HepG2 (cell line): Measurements from ENCODE around the gene OARD1. TPM values are rescaled to one million over a fixed set of nuclear protein-coding genes. Genes with fewer than 3 reads are reported as not detected.

Experiments
- ATAD3A ChIP-seq: sonication (generic); formaldehyde crosslinking; IDR thresholded peaks from 2 replicates; pipeline ENCODE4 v1.4.0; 2020; ENCODE audit warnings: missing genetic modification reagents
- BCL6 ChIP-seq: IDR thresholded peaks from 2 replicates; pipeline ENCODE4 v1.6.1; 2016; ENCODE audit warnings: missing genetic modification reagents, missing compliant biosample characterization
- DMAP1 ChIP-seq: IDR thresholded peaks from 2 replicates; pipeline ENCODE4 v1.6.1; 2016
- HMG20A ChIP-seq: IDR thresholded peaks from 2 replicates; pipeline ENCODE4 v1.6.1; 2016; ENCODE audit warnings: borderline replicate concordance
- HOXA3 ChIP-seq: sonication (generic); formaldehyde crosslinking; IDR thresholded peaks from 2 replicates; pipeline ENCODE4 v1.5.0; 2020; ENCODE audit warnings: missing genetic modification reagents
- HOXA5 ChIP-seq: sonication (generic); formaldehyde crosslinking; IDR thresholded peaks from 2 replicates; pipeline ENCODE4 v1.4.0; 2020; ENCODE audit warnings: missing genetic modification reagents
- HOXA7 ChIP-seq: sonication (generic); formaldehyde crosslinking; IDR thresholded peaks from 2 replicates; pipeline ENCODE4 v1.8.1; 2022; ENCODE audit warnings: mild to moderate bottlenecking, missing genetic modification reagents, moderate library complexity
- KLF6 ChIP-seq: IDR thresholded peaks from 2 replicates; pipeline ENCODE4 v1.8.0; 2016; ENCODE audit warnings: missing biosample characterization, missing genetic modification reagents
- MXD4 ChIP-seq: IDR thresholded peaks from 2 replicates; pipeline ENCODE4 v1.6.1; 2016; ENCODE audit warnings: mild to moderate bottlenecking, missing biosample characterization, missing genetic modification reagents
- POGZ ChIP-seq: sonication (generic); formaldehyde crosslinking; IDR thresholded peaks from 2 replicates; pipeline ENCODE4 v1.4.0; 2020; ENCODE audit warnings: mild to moderate bottlenecking, missing genetic modification reagents
- RFX3 ChIP-seq: IDR thresholded peaks from 2 replicates; pipeline ENCODE4 v1.6.1; 2016; ENCODE audit warnings: missing biosample characterization, missing genetic modification reagents
- SNRNP70 ChIP-seq: fragments of 200-400 bp; formaldehyde crosslinking; IDR thresholded peaks from 2 replicates; pipeline ENCODE4 v1.6.1; 2017; ENCODE audit warnings: mild to moderate bottlenecking, low read depth, low read length, moderate library complexity
- TCF12 ChIP-seq, 2 experiments: fragments of 450-650 bp in 1 of 2; sonication (generic) in 1 of 2; formaldehyde crosslinking in 1 of 2; IDR thresholded peaks; 2 replicates each; pipeline versions ENCODE4 v1.6.1 to v1.8.0; 2017 to 2022; ENCODE audit warnings: antibody characterized with exemption in 1 of 2, mild to moderate bottlenecking in 1 of 2, missing genetic modification reagents in 1 of 2, moderate library complexity in 1 of 2
- TRIM24 ChIP-seq: sonication (generic); formaldehyde crosslinking; IDR thresholded peaks from 2 replicates; pipeline ENCODE4 v1.8.0; 2022; ENCODE audit warnings: mild to moderate bottlenecking, missing genetic modification reagents
- YY1 ChIP-seq: IDR thresholded peaks from 2 replicates; pipeline ENCODE4 v1.6.1; 2011; ENCODE audit warnings: low read length, low read depth, moderate library complexity, mild to moderate bottlenecking; ENCODE audit not compliant: insufficient read depth, insufficient replicate concordance
- ZC3H4 ChIP-seq: sonication (generic); formaldehyde crosslinking; IDR thresholded peaks from 2 replicates; pipeline ENCODE4 v1.4.0; 2020; ENCODE audit warnings: missing genetic modification reagents, borderline replicate concordance
- ZFP1 ChIP-seq: IDR thresholded peaks from 2 replicates; pipeline ENCODE4 v1.6.1; 2016
- ZNF282 ChIP-seq: fragments of 450-650 bp; IDR thresholded peaks from 2 replicates; pipeline ENCODE4 v1.6.1; 2018; ENCODE audit not compliant: partially characterized antibody
- ZNF343 ChIP-seq: sonication (generic); formaldehyde crosslinking; IDR thresholded peaks from 2 replicates; pipeline ENCODE4 v1.4.0; 2020; ENCODE audit warnings: mild to moderate bottlenecking, missing genetic modification reagents
- ZNF556 ChIP-seq: sonication (generic); formaldehyde crosslinking; IDR thresholded peaks from 2 replicates; pipeline ENCODE4 v1.4.0; 2020; ENCODE audit warnings: mild to moderate bottlenecking, missing genetic modification reagents, borderline replicate concordance
- ZNF558 ChIP-seq: sonication (generic); formaldehyde crosslinking; IDR thresholded peaks from 2 replicates; pipeline ENCODE4 v1.9.0; 2022; ENCODE audit warnings: mild to moderate bottlenecking, missing genetic modification reagents, borderline replicate concordance
- ZNF709 ChIP-seq: sonication (generic); formaldehyde crosslinking; IDR thresholded peaks from 2 replicates; pipeline ENCODE4 v1.5.0; 2020; ENCODE audit warnings: mild to moderate bottlenecking, missing genetic modification reagents
- ZNF878 ChIP-seq: sonication (generic); formaldehyde crosslinking; IDR thresholded peaks from 2 replicates; pipeline ENCODE4 v1.8.1; 2023; ENCODE audit warnings: mild to moderate bottlenecking, missing genetic modification reagents, moderate library complexity
- polyA plus RNA-seq, 8 experiments: library from polyadenylated mRNA; depleted of rRNA in 3 of 8; stranded (reverse) in 7 of 8; unstranded in 1 of 8; fragments of >200 nt; fragmentation: Illumina TruSeq in 4 of 8; extraction: Trizol in 4 of 8; gene quantifications; 2 replicates each; pipeline versions ENCODE4 v1.2.1 to v1.2.3, GENCODE V29; 2011 to 2016; ENCODE audit warnings: low read depth in 4 of 8, missing spikeins in 1 of 8, mixed read lengths in 1 of 8; ENCODE audit not compliant: insufficient read depth in 1 of 8
- total RNA-seq, 5 experiments: library from RNA; depleted of rRNA; stranded (reverse); fragments of >200 nt; fragmentation: Illumina TruSeq; extraction: Trizol; gene quantifications; 2 replicates each; pipeline ENCODE4 v1.2.3, GENCODE V29; 2016; ENCODE audit warnings: low read depth in 1 of 5
- TF ChIP-seq, protein P1 (sequence below): sonication (generic); formaldehyde crosslinking; IDR thresholded peaks from 2 replicates; pipeline ENCODE4 v1.4.0; 2020; ENCODE audit warnings: missing genetic modification reagents, borderline replicate concordance
- TF ChIP-seq, protein P2 (sequence below): sonication (generic); formaldehyde crosslinking; conservative IDR thresholded peaks from 2 replicates; pipeline ENCODE4 v1.8.1; 2023; ENCODE audit warnings: missing genetic modification reagents
- TF ChIP-seq, protein P3 (sequence below): sonication (generic); formaldehyde crosslinking; IDR thresholded peaks from 2 replicates; pipeline ENCODE4 v1.8.1; 2023; ENCODE audit warnings: missing genetic modification reagents, inconsistent platforms, borderline replicate concordance

Gene OARD1
- total and polyA plus RNA-seq, 2 of the 13 experiments (the other 11 are each of a cell fraction or from before 2014, with no cell fraction given): 18.4 to 49.0 TPM

DNA sequence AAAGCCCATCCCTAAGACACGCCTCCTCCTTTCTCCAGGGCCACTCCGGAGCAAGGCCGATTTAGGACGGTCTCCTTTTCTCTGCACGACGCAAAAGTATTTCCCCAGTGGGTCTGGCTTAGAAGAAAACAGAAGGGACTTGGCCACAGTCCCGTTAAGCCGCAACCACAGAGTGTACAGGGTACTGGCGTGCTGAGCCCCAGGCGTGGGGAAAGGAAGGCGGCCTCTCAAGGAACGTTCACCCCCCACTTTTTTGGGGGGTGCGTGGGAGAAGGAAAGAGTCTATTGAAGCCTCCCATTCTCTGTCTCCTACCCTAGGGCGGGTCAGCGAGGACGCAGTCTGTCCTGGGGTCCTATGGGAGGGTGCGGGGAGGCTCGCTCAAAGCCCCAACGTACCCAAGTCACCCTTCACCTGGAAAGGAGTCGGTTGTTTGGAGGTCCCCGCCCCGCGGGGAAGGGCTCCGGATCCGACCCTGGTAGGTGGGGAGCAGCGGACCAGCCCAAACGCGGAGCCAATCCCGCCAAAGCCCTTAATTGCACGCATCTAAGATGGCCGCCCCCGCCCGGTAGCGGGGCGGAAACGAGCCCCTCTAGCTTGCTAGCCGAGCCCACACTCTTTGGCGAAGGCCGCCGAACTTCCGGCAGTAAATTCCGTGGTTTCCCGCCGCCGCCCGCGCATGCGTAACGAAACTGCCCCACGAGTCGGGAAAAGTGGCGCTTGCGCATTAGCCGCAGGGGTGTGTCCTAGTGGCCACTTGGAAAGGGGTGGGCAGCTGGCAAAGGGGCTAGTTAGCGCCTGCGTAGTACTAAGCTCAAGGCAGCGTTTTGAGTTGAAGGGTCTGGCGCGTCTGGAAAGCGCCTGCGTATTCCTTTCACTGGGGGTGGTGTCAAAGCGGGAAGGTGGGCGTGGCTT, at the start of gene OARD1 (continued):
- TF ChIP-seq BCL6 (no peak; the same call in 1 of the 2 replicates), ZC3H4 (no peak), ZNF878 (CRISPR knock-in tag) (peak; percentile 77; the same call in 1 of the 2 replicates), YY1 (peak; percentile 98), ZNF343 (CRISPR knock-in tag) (no peak; the same call in none of the 2 replicates), HOXA5 (CRISPR knock-in tag) (peak; percentile 90), MXD4 (CRISPR knock-in tag) (peak; percentile 53; the same call in 1 of the 2 replicates), ATAD3A (no peak; the same call in 1 of the 2 replicates), ZNF556 (CRISPR knock-in tag) (peak; percentile 78), POGZ (peak; percentile 87; the same call in 1 of the 2 replicates), SNRNP70 (no peak), HMG20A (CRISPR knock-in tag) (no peak; the same call in none of the 2 replicates), ZFP1 (CRISPR knock-in tag) (no peak), RFX3 (CRISPR knock-in tag) (no peak), ZNF282 (no peak), ZNF558 (CRISPR knock-in tag) (no peak), TRIM24 (CRISPR knock-in tag) (no peak), HOXA3 (CRISPR knock-in tag) (peak; percentile 86), ZNF709 (peak; percentile 83), KLF6 (CRISPR knock-in tag) (0 out of 2 replicates have a peak, but pooled peaks have one; percentile 69), DMAP1 (CRISPR knock-in tag) (peak; percentile 66; the same call in 1 of the 2 replicates), TCF12 (IDR thresholded peaks at IDR 0.05) (no peak), TCF12 (CRISPR knock-in tag; IDR thresholded peaks at IDR 0.05) (0 out of 2 replicates have a peak, but pooled peaks have one; percentile 21), HOXA7 (CRISPR knock-in tag) (no peak)
- TF ChIP-seq, protein P1, sequence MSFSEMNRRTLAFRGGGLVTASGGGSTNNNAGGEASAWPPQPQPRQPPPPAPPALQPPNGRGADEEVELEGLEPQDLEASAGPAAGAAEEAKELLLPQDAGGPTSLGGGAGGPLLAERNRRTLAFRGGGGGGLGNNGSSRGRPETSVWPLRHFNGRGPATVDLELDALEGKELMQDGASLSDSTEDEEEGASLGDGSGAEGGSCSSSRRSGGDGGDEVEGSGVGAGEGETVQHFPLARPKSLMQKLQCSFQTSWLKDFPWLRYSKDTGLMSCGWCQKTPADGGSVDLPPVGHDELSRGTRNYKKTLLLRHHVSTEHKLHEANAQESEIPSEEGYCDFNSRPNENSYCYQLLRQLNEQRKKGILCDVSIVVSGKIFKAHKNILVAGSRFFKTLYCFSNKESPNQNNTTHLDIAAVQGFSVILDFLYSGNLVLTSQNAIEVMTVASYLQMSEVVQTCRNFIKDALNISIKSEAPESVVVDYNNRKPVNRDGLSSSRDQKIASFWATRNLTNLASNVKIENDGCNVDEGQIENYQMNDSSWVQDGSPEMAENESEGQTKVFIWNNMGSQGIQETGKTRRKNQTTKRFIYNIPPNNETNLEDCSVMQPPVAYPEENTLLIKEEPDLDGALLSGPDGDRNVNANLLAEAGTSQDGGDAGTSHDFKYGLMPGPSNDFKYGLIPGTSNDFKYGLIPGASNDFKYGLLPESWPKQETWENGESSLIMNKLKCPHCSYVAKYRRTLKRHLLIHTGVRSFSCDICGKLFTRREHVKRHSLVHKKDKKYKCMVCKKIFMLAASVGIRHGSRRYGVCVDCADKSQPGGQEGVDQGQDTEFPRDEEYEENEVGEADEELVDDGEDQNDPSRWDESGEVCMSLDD (CRISPR knock-in tag): 0 out of 2 replicates have a peak, but pooled peaks have one; percentile 29
- TF ChIP-seq, protein P2, sequence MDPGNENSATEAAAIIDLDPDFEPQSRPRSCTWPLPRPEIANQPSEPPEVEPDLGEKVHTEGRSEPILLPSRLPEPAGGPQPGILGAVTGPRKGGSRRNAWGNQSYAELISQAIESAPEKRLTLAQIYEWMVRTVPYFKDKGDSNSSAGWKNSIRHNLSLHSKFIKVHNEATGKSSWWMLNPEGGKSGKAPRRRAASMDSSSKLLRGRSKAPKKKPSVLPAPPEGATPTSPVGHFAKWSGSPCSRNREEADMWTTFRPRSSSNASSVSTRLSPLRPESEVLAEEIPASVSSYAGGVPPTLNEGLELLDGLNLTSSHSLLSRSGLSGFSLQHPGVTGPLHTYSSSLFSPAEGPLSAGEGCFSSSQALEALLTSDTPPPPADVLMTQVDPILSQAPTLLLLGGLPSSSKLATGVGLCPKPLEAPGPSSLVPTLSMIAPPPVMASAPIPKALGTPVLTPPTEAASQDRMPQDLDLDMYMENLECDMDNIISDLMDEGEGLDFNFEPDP (CRISPR knock-in tag): no peak
- TF ChIP-seq, protein P3, sequence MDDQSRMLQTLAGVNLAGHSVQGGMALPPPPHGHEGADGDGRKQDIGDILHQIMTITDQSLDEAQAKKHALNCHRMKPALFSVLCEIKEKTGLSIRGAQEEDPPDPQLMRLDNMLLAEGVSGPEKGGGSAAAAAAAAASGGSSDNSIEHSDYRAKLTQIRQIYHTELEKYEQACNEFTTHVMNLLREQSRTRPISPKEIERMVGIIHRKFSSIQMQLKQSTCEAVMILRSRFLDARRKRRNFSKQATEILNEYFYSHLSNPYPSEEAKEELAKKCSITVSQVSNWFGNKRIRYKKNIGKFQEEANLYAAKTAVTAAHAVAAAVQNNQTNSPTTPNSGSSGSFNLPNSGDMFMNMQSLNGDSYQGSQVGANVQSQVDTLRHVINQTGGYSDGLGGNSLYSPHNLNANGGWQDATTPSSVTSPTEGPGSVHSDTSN (CRISPR knock-in tag): peak; percentile 23; the same call in 1 of the 2 replicates
